HPDE6-E6E7 (cell line): ENCODE measurements around the gene SLC45A3.
"Not testable (repeated sequence)": the region's sequence is repeated elsewhere in the genome, so short reads cannot be mapped to it uniquely, and the experiment has no call there.

Experiments
- DNase-seq: peaks from one replicate; pipeline ENCODE4 v3.0.0; 2011; ENCODE audit warnings: missing footprints; ENCODE audit errors: extremely low spot score

SLC45A3 gene

DNA sequence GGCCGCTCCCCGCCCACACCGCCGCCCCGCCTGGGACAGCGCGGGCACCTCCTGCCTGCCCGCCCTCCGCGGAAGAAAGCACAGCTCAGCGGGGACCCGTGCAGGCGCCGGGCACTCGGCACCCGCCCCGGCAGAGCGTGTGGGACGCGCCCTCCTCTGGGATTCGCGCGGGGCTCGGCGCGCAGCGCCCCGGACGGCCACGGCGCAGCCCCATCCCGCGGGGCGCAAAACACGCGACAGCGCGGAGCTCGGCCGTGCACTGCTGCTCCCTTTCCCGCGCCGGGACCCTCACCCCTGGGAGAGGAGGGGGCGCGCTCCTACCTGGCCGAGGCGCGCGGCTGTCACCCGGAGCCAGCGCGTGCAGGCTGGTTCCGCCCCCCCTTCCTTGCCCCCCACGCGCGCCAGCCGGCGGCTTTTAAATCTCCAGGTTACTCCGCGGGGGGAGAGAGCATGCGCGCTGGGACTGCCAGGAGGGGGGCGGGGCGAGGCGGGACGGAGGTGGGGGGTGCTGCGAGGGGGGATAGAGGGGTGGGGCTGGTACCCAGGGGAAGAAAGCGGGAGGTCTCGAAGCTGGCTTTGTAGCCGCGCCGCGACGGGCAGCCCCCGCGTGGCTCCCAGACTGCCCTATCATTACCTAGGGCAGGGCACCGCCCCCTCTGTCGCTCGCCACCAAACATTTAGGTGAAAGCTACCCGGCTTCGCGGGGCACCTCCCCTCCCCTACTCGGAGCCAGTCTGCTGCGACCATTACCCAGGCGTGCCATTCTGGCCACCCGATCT is at the start of gene SLC45A3:
SLC45A3 (minus strand) TSS at position 437 of the 779 bp plus-strand sequence. CDS start 15,853 bp downstream, outside the sequence.
- DNase-seq: no peak

GRCh38 chr1:205726619-205727125 is 46.4 kb upstream of the SLC45A3 start:
- no peak for DNase-seq

DNA sequence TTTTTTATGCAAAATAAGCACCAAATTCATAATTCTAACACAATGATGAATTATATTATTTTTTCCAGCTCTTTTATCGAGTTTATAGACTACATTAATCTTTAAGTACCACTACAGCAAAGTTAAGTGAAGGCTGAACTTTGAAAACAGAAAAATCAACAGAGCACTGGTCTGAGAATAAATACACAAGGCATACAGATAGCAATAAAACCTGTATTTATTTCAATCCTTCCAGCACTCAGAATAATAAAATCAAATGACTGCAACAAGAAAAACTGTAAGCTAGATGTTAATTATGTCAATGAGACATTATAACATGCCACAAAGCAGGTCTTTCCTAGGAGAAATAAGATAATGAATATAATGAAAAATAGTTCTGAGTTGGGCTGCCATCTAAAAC is 45.2 kb upstream of the SLC45A3 start:
- DNase-seq: no peak

- not testable (repeated sequence) for DNase-seq
These were observed 40.4 kb upstream of the SLC45A3 start for GRCh38 chr1:205720740-205721139.

- DNase-seq: no peak
These were observed 39.5 kb upstream of the SLC45A3 start for GRCh38 chr1:205719762-205720161.

GRCh38 chr1:205719015-205719414 is 38.7 kb upstream of the SLC45A3 start:
- no peak for DNase-seq

DNA sequence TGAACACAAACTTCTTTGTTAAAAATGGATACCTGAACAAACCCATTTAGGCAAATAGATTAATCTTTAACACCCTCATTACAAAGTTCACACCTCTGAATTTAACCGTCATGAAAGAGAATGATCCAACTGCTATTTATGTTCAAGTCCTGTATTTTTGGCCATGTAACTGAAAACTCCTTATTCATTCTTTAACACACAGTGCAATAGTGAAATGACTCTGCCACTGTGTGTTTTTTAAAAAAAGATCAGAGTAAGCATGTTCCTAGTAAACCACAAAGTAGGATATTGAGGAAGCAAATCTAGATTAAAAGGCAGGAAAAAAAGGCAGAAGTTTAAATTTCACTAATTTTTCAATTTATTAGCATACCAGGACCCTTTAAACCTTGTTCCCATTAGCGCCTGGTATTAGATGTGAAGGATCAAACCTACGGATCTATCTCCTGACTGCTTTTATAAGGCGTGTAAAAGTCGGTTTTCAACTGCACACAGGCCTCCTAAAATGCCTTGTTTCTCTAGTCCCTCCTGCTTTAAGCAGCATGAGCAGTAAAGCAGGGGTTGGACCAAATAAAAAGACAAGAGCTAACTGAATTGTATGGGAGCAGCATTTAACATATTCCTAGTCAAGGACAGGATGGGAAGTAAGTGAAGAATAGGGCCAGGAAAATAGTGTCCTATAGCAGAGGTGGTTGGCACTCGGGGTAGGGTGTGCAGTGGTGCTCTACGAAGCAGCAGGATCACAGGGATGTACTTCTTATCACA is 36.2 kb upstream of the SLC45A3 start:
- no peak for DNase-seq

- DNase-seq: no peak
These were observed 35.3 kb upstream of the SLC45A3 start for GRCh38 chr1:205715628-205716027.

- DNase-seq: no peak
These were observed 34.6 kb upstream of the SLC45A3 start for GRCh38 chr1:205714906-205715246.

- DNase-seq: no peak
These were observed 34.0 kb upstream of the SLC45A3 start for GRCh38 chr1:205714190-205714905.

DNA sequence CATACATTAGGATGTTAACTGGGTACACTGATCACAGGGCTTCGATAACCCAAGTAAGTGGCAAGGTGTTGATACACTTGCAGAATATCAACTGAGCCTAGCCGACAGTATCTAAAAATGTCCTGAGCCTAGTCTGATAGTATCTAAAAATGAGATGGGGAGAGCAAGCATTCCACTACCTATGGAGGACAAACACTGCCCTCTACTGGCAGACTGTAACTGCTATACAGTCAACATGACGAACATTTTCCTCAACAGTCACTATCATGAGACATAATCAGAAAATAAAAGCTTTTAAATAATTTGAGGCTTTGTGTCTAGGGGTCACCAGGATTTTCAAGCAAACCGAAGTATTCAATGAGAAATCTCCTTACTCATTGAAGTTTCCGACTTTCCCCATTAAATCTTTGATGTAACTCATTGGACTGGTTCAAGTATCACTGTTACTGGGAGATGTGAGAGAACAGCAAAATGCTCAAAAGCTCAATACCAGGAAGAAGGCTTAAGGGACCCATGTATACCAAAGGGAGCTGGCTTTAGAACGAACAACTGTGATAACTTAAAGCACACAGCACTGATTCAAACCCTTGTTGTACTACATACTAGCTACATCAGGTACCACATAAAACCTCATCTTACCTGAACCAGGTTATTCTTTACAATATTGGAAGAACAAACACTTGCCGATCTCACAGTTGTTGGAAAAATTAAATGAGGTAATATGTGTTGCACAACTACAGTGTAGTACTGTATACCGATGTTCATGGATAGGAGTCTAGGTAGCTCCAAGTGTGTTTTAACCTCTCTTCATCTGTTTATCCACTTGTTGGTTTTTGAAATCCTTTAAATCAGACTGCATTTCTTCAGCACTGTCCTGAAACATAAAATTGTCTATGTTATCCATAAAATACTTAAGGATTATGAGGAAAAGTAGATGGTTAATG is 31.1 kb upstream of the SLC45A3 start:
- DNase-seq: peak; percentile 52

GRCh38 chr1:205710201-205711062 is 30.1 kb upstream of the SLC45A3 start:
- no peak for DNase-seq

GRCh38 chr1:205709640-205710039 is 29.3 kb upstream of the SLC45A3 start:
- DNase-seq: no peak

GRCh38 chr1:205709059-205709398 is 28.7 kb upstream of the SLC45A3 start:
- no peak for DNase-seq

- DNase-seq: no peak
These were observed 26.5 kb upstream of the SLC45A3 start for GRCh38 chr1:205706601-205707502.

DNA sequence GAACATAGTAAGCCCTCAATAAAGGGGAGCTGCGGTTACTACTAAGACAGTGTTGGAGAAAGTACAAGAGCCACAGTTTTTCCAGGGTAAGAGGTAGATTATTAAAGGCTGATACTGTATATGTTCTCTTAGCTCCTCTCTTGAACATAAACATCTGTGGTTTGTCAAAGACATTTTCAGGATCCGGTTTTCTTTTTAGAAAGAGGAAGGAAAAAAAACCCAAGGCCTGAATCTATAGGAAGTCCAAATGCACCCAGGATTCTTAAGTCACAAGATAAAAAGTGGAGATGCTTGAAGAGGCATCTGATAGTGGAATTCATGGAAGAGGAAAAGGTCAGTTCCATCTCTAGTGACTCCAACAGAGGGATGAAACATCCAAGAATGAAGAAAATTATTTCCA is 24.6 kb upstream of the SLC45A3 start:
- no peak for DNase-seq

GRCh38 chr1:205703072-205703471 is 22.8 kb upstream of the SLC45A3 start:
- no peak for DNase-seq

GRCh38 chr1:205701891-205702290 is 21.6 kb upstream of the SLC45A3 start:
- DNase-seq: no peak

DNA sequence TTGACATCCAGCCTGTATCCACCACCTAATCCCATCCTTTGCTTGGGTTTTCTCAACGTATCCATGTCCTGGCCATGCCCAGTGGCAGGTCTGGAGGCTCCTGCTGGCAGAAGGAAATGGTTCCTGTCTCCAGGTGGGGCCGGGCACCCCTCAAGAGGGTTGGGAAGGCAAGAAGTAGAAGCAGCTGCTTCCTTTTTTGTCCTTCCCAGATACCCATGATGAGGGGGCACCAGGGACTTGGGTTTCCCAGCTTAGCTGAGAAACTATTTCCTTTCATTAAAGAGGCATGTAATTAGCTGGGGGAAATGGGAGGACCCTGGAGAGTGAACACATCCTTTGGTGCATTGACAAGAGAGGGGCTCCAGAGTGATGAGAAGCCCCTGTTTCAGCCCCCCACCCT is 21.1 kb upstream of the SLC45A3 start:
- no peak for DNase-seq
